Measurements from ENCODE around the gene GNRH2.
"Not testable (repeated sequence)": the region's sequence is repeated elsewhere in the genome, so short reads cannot be mapped to it uniquely, and the experiment has no call there.

GNRH2 gene

GRCh38 chr20:3044336-3044965, 1.0 kb downstream of the GNRH2 start:
- no peak for DNase-seq

- DNase-seq = peak; percentile 77 to 81
Measured at GRCh38 chr20:3045042-3045815, 1.8 kb downstream of the GNRH2 start.

- peak; percentile 85 to 87 for DNase-seq
Measured at GRCh38 chr20:3045816-3046676, 2.6 kb downstream of the GNRH2 start, which contains the start of gene MRPS26. TSS of gene MRPS26 (plus strand) at chr20:3046052. CDS start at chr20:3046069, 17 bp downstream.

- DNase-seq = peak in 1 of 2 experiments; percentile 34
Measured at GRCh38 chr20:3046677-3047462, 3.4 kb downstream of the GNRH2 start.

GRCh38 chr20:3047486-3048419, 4.3 kb downstream of the GNRH2 start:
- no peak for DNase-seq

- DNase-seq = no peak
Measured at GRCh38 chr20:3051385-3052019, 8.1 kb downstream of the GNRH2 start.

GRCh38 chr20:3059489-3059888, 16.1 kb downstream of the GNRH2 start:
- no peak for DNase-seq

- DNase-seq = not testable (repeated sequence)
Measured at GRCh38 chr20:3064119-3064518, 20.7 kb downstream of the GNRH2 start.

GRCh38 chr20:3067139-3068014, 24.0 kb downstream of the GNRH2 start:
- no peak for DNase-seq

- DNase-seq = no peak
Measured at GRCh38 chr20:3068075-3068474, 24.7 kb downstream of the GNRH2 start.

- DNase-seq = no peak
Measured at GRCh38 chr20:3068986-3069900, 25.8 kb downstream of the GNRH2 start.

- no peak for DNase-seq
Measured at GRCh38 chr20:3070725-3071124, 27.3 kb downstream of the GNRH2 start.

GRCh38 chr20:3071266-3071609, 27.8 kb downstream of the GNRH2 start:
- no peak for DNase-seq

- DNase-seq = peak; percentile 70 to 77
Measured at GRCh38 chr20:3071610-3072529, 28.4 kb downstream of the GNRH2 start, which contains the start of gene OXT. TSS of gene OXT (plus strand) at chr20:3071620. CDS start at chr20:3071656, 36 bp downstream.

GRCh38 chr20:3072530-3073250, 29.3 kb downstream of the GNRH2 start:
- no peak for DNase-seq

- DNase-seq = not testable (repeated sequence)
Measured at GRCh38 chr20:3073251-3073643, 29.8 kb downstream of the GNRH2 start.

GRCh38 chr20:3074812-3075211, 31.4 kb downstream of the GNRH2 start:
- no peak for DNase-seq

Measured in activated CD4-positive, alpha-beta T cell treated with anti-CD3 and anti-CD28 coated beads, Interleukin-2, amount 50 U/mL, for 48 hours (primary cell).